CD8-positive, alpha-beta memory T cell (primary cell): ENCODE data around the gene SPATA12. TPM values are rescaled to one million over a fixed set of nuclear protein-coding genes. Genes with fewer than 3 reads are reported as not detected.
"Not testable (repeated sequence)": the region's sequence is repeated elsewhere in the genome, so short reads cannot be mapped to it uniquely, and the experiment has no call there.

Source experiments
- CTCF ChIA-PET: fragments of 350-600 bp; sonication (Branson Sonifier 250); formaldehyde crosslinking; loops from one replicate; lab custom pipeline; 2021; ENCODE audit warnings: antibody characterized with exemption; lab: Charles Lee
- POLR2A ChIA-PET: fragments of 350-600 bp; sonication (Branson Sonifier 250); formaldehyde crosslinking; loops from one replicate; lab custom pipeline; 2021; ENCODE audit warnings: antibody characterized with exemption; lab: Charles Lee
- DNase-seq, 5 donors: peaks; one replicate each; pipeline versions ENCODE4 v3.0.0 to v3.0.0-alpha.2; 2020 to 2022; ENCODE audit warnings: mixed read lengths in 1 of 5
- H3K27ac ChIP-seq: one replicate; pipeline ENCODE4 v1.7.0; 2013; ENCODE audit warnings: low read depth, mild to moderate bottlenecking, low read length, moderate library complexity
- H3K27me3 ChIP-seq: 2 replicates; pipeline ENCODE4 v1.7.0; 2013; ENCODE audit warnings: low read length, mild to moderate bottlenecking; ENCODE audit not compliant: insufficient read depth, poor library complexity, severe bottlenecking
- H3K36me3 ChIP-seq: 2 replicates; pipeline ENCODE4 v1.7.0; 2013; ENCODE audit warnings: mild to moderate bottlenecking, low read length, moderate library complexity; ENCODE audit not compliant: insufficient read depth
- H3K4me1 ChIP-seq: 2 replicates; pipeline ENCODE4 v1.7.0; 2013; ENCODE audit warnings: mild to moderate bottlenecking, low read length, moderate library complexity; ENCODE audit not compliant: insufficient read depth
- H3K4me3 ChIP-seq: 2 replicates; pipeline ENCODE4 v1.7.0; 2013; ENCODE audit warnings: mild to moderate bottlenecking, low read length
- H3K9me3 ChIP-seq: 2 replicates; pipeline ENCODE4 v1.7.0; 2013; ENCODE audit warnings: mild to moderate bottlenecking, low read length
- H3K27ac Mint-ChIP-seq, 8 donors: one replicate each; pipeline ENCODE4 v1.8.0; 2020 to 2021; ENCODE audit warnings: mixed read lengths in 8 of 8, mild to moderate bottlenecking in 6 of 8, inconsistent platforms in 3 of 8, moderate library complexity in 3 of 8
- H3K27me3 Mint-ChIP-seq, 2 donors: one replicate each; pipeline ENCODE4 v1.8.0; 2020 to 2021; ENCODE audit warnings: mixed read lengths in 2 of 2, mild to moderate bottlenecking in 1 of 2, moderate library complexity in 1 of 2
- H3K36me3 Mint-ChIP-seq, 3 donors: one replicate each; pipeline ENCODE4 v1.8.0; 2020 to 2021; ENCODE audit warnings: mixed read lengths in 3 of 3, inconsistent platforms in 1 of 3, mild to moderate bottlenecking in 1 of 3
- H3K4me1 Mint-ChIP-seq, 3 donors: one replicate each; pipeline ENCODE4 v1.8.0; 2020 to 2021; ENCODE audit warnings: mixed read lengths in 3 of 3, inconsistent platforms in 1 of 3, mild to moderate bottlenecking in 1 of 3
- H3K4me3 Mint-ChIP-seq, 7 donors: one replicate each; pipeline ENCODE4 v1.8.0; 2020 to 2021; ENCODE audit warnings: mixed read lengths in 7 of 7, mild to moderate bottlenecking in 6 of 7, moderate library complexity in 4 of 7, inconsistent platforms in 2 of 7
- H3K9me3 Mint-ChIP-seq, 5 donors: one replicate each; pipeline ENCODE4 v1.8.0; 2020 to 2022; ENCODE audit warnings: mixed read lengths in 5 of 5, mild to moderate bottlenecking in 3 of 5, moderate library complexity in 2 of 5, inconsistent platforms in 1 of 5
- polyA plus RNA-seq: library from polyadenylated mRNA; unstranded; fragments of 300-500 nt; fragmentation: Illumina TruSeq; gene quantifications from one replicate; pipeline ENCODE4 v1.2.3, GENCODE V29; 2021
- total RNA-seq, 2 experiments: library from RNA; stranded (reverse); gene quantifications; one replicate each; pipeline ENCODE4 v1.2.3, GENCODE V29; 2021

SPATA12 gene
- total and polyA plus RNA-seq, 3 experiments from 2014 or later, result not detected

DNA sequence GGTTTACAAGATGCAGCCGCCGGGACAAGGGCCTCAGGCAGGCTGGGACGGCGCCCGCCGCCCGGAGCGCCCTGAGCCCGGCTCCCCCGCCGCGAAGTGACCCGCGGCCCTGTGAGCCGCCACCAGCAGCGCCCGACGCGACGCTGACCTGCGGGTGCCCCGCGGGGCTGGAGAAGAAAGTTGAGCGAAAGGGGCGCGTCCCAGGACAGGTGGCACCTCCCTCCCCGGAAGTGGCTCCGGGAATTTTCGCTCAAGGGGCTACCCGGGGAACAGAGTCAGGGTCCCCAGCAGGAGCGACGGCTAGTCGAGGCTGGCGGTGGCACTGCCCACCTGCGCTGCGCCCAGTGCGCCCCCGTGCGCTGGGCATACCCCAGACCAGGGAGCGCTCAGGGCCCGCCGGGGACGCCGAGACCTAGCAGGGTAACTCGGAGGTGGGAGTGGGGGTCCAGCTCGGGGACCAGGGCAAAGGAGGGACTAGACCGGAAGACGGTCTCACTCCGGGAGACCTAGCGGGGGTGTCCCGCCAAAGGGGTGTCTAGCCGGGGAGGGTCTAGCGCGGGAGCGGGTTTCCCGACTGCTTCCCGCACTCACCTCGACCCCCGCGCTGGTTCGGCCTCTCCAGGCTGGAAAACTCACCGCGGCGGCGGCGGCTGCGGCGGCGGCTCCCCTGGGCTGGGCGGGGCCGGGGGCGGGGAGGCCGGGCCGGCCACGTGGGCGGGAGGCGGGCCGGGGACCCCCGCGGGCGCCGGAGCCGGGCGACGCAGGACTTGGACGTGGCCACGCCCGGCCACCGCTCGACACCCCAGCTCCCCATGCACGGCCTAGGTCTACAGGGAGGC is 18.4 kb downstream of the SPATA12 start:
- Mint-ChIP-seq H3K9me3 (peaks cover 0 to 2% (median 0%) of the 10 kb centered on the region in 5 donors), H3K4me3 (peak overlapping the region in 6 of 7 donors; percentile 69 to 79 (median 74)), H3K36me3 (no peaks in the 10 kb centered on the region), H3K27me3 (peaks cover 53 to 66% of the 10 kb centered on the region in 2 donors), H3K4me1 (peaks cover 5 to 16% (median 6%) of the 10 kb centered on the region in 3 donors), H3K27ac (no peak overlapping the region)
- Histone ChIP-seq H3K27me3 (peaks cover 26% of the 10 kb centered on the region), H3K4me1 (peaks cover 10% of the 10 kb centered on the region), H3K4me3 (peak overlapping the region; percentile 51), H3K9me3 (no peaks in the 10 kb centered on the region), H3K27ac (no peak overlapping the region), H3K36me3 (no peaks in the 10 kb centered on the region)
- DNase-seq, result peak in 1 of 5 donors; percentile 10
- ChIA-PET CTCF (interaction anchor here (0.9 kb wide), 2 partner anchors 11 to 22 kb away, joined by 3 read pairs; no protein-coding TSS in a partner anchor), POLR2A (no interaction called here)

- peaks cover 5 to 16% (median 6%) of the 10 kb centered on the region in 3 donors for H3K4me1 Mint-ChIP-seq
Observed at GRCh38 chr3:57079474-57079831, 19.0 kb downstream of the SPATA12 start.

GRCh38 chr3:57080171-57080570 is 19.7 kb downstream of the SPATA12 start:
- CTCF ChIA-PET, result interaction anchor here (1.3 kb wide), 1 partner anchor 20 kb away, joined by 5 read pairs; no protein-coding TSS in a partner anchor
- Mint-ChIP-seq H3K9me3 (peaks cover 0 to 2% (median 0%) of the 10 kb centered on the region in 5 donors), H3K27me3 (peaks cover 47 to 53% of the 10 kb centered on the region in 2 donors), H3K27ac (no peak overlapping the region), H3K4me3 (peak overlapping the region; percentile 29 to 74 (median 61)), H3K36me3 (no peaks in the 10 kb centered on the region), H3K4me1 (peaks cover 5 to 16% (median 6%) of the 10 kb centered on the region in 3 donors)
- POLR2A ChIA-PET, result no interaction called here
- DNase-seq, result no peak
- H3K27ac ChIP-seq, result no peak overlapping the region
- H3K27me3 ChIP-seq, result peaks cover 26% of the 10 kb centered on the region
- H3K4me3 ChIP-seq, result no peak overlapping the region
- no peaks in the 10 kb centered on the region for H3K36me3 ChIP-seq
- H3K9me3 ChIP-seq, result no peaks in the 10 kb centered on the region
- peaks cover 10% of the 10 kb centered on the region for H3K4me1 ChIP-seq

More at GRCh38 chr3:57079474-57079831, 19.0 kb downstream of the SPATA12 start:
- Mint-ChIP-seq H3K9me3 (peaks cover 0 to 2% (median 0%) of the 10 kb centered on the region in 5 donors), H3K27me3 (peaks cover 50 to 60% of the 10 kb centered on the region in 2 donors), H3K27ac (no peak overlapping the region), H3K36me3 (no peaks in the 10 kb centered on the region), H3K4me3 (peak overlapping the region in 6 of 7 donors; percentile 29 to 71 (median 56))
- DNase-seq, result no peak
- CTCF ChIA-PET, result interaction anchor here (0.9 kb wide), 1 partner anchor 12 kb away, joined by 3 read pairs; no protein-coding TSS in a partner anchor
- H3K27ac ChIP-seq, result no peak overlapping the region
- no peaks in the 10 kb centered on the region for H3K9me3 ChIP-seq
- POLR2A ChIA-PET, result no interaction called here
- peaks cover 26% of the 10 kb centered on the region for H3K27me3 ChIP-seq
- peaks cover 10% of the 10 kb centered on the region for H3K4me1 ChIP-seq
- no peaks in the 10 kb centered on the region for H3K36me3 ChIP-seq
- no peak overlapping the region for H3K4me3 ChIP-seq

DNA sequence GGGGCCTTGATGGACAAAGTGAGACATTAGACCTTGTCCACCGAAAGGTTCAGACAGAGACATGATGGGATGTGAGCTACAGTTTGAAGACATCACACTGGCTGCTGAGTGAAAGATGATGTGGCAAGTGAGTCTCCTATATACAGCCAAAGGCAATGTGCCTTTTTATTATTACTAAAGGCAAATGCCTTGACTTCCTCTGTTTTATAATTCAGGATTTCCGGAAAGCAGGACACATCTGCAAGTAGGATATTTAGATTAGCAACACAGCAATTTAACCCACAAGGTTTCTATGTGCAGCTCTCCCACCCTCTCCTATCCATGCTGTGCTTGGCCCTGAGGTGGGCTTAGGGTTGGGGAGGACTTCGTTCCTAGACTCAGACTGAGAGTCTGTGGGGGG is 20.7 kb downstream of the SPATA12 start:
- H3K4me3 ChIP-seq, result no peak overlapping the region
- Mint-ChIP-seq H3K4me1 (peaks cover 5 to 16% (median 6%) of the 10 kb centered on the region in 3 donors), H3K9me3 (peaks cover 0 to 2% (median 0%) of the 10 kb centered on the region in 5 donors), H3K27ac (no peak overlapping the region), H3K36me3 (no peaks in the 10 kb centered on the region), H3K4me3 (no peak overlapping the region), H3K27me3 (peaks cover 43 to 50% of the 10 kb centered on the region in 2 donors)
- DNase-seq, result no peak
- CTCF ChIA-PET, result interaction anchor here (1.3 kb wide), 1 partner anchor 19 kb away, joined by 5 read pairs; no protein-coding TSS in a partner anchor
- no peaks in the 10 kb centered on the region for H3K9me3 ChIP-seq
- peaks cover 10% of the 10 kb centered on the region for H3K4me1 ChIP-seq
- peaks cover 26% of the 10 kb centered on the region for H3K27me3 ChIP-seq
- POLR2A ChIA-PET, result no interaction called here
- H3K27ac ChIP-seq, result no peak overlapping the region
- no peaks in the 10 kb centered on the region for H3K36me3 ChIP-seq

DNA sequence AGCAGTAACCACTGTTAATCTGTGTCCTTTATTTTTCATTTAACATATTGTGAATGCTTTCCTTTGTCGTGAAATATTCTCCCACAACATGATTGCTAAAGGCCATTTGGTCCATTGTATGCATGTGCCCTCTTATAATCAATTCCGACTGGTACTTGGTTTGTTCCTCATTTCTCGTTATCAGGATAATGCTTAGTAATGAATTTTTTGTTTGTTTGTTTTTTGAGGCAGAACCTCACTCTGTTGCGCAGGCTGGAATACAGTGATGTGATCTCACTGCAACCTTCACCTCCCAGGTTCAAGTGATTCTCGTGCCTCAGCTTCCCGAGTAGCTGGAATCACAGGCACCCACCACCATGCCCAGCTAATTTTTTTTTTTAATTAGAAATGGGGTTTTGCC is 22.0 kb downstream of the SPATA12 start:
- no peak overlapping the region for H3K27ac Mint-ChIP-seq
- H3K36me3 ChIP-seq, result no peaks in the 10 kb centered on the region
- ChIA-PET POLR2A (no interaction called here), CTCF (interaction anchor here (0.9 kb wide), 1 partner anchor 13 kb away, joined by 4 read pairs; no protein-coding TSS in a partner anchor)
- peaks cover 0 to 2% (median 0%) of the 10 kb centered on the region in 5 donors for H3K9me3 Mint-ChIP-seq
- H3K27me3 ChIP-seq, result peaks cover 16% of the 10 kb centered on the region
- H3K9me3 ChIP-seq, result no peaks in the 10 kb centered on the region
- peaks cover 31 to 37% of the 10 kb centered on the region in 2 donors for H3K27me3 Mint-ChIP-seq
- H3K27ac ChIP-seq, result no peak overlapping the region
- peaks cover 9% of the 10 kb centered on the region for H3K4me1 ChIP-seq
- DNase-seq, result no peak
- peaks cover 5 to 14% (median 6%) of the 10 kb centered on the region in 3 donors for H3K4me1 Mint-ChIP-seq
- peak overlapping the region in 1 of 7 donors; percentile 6 for H3K4me3 Mint-ChIP-seq
- H3K4me3 ChIP-seq, result no peak overlapping the region
- no peaks in the 10 kb centered on the region for H3K36me3 Mint-ChIP-seq

GRCh38 chr3:57083266-57083995 is 23.0 kb downstream of the SPATA12 start:
- H3K36me3 Mint-ChIP-seq, H3K27ac ChIP-seq, H3K4me1 Mint-ChIP-seq, POLR2A ChIA-PET, H3K4me3 ChIP-seq, H3K4me3 Mint-ChIP-seq, H3K36me3 ChIP-seq, H3K4me1 ChIP-seq, H3K9me3 Mint-ChIP-seq, DNase-seq, H3K9me3 ChIP-seq, H3K27ac Mint-ChIP-seq, H3K27me3 ChIP-seq: not testable (repeated sequence)
- CTCF ChIA-PET, result interaction anchor here (0.9 kb wide), 1 partner anchor 14 kb away, joined by 4 read pairs; no protein-coding TSS in a partner anchor
- peaks cover 22 to 29% of the 10 kb centered on the region in 2 donors for H3K27me3 Mint-ChIP-seq

- ChIA-PET POLR2A (no interaction called here), CTCF (no interaction called here)
- Histone ChIP-seq H3K27ac (no peak overlapping the region), H3K9me3 (no peaks in the 10 kb centered on the region), H3K4me3 (no peak overlapping the region), H3K4me1 (no peaks in the 10 kb centered on the region), H3K27me3 (peaks cover 1% of the 10 kb centered on the region), H3K36me3 (no peaks in the 10 kb centered on the region)
- no peaks in the 10 kb centered on the region for H3K4me1 Mint-ChIP-seq
- no peak overlapping the region for H3K4me3 Mint-ChIP-seq
- H3K27me3 Mint-ChIP-seq, result peaks cover 21 to 38% of the 10 kb centered on the region in 2 donors
- DNase-seq, result no peak
- no peaks in the 10 kb centered on the region for H3K36me3 Mint-ChIP-seq
- H3K27ac Mint-ChIP-seq, result no peak overlapping the region
- H3K9me3 Mint-ChIP-seq, result peaks cover 0 to 2% (median 0%) of the 10 kb centered on the region in 5 donors
Observed at GRCh38 chr3:57085211-57085610, 24.7 kb downstream of the SPATA12 start.
